HepG2 (cell line): ENCODE data around the gene SPACA4. TPM values are rescaled to one million over a fixed set of nuclear protein-coding genes. Genes with fewer than 3 reads are reported as not detected.

Experiments
- AGO2 ChIP-seq: fragments of 200-400 bp; formaldehyde crosslinking; optimal IDR thresholded peaks from 2 replicates; pipeline ENCODE3; 2017; ENCODE audit warnings: mild to moderate bottlenecking, low read depth, low read length, moderate library complexity
- CHD2 ChIP-seq: IDR thresholded peaks from 2 replicates; pipeline ENCODE4 v1.6.1; 2011; ENCODE audit warnings: low read depth, low read length, improper control_type of control experiment
- DNMT1 ChIP-seq: sonication (generic); formaldehyde crosslinking; IDR thresholded peaks from 2 replicates; pipeline ENCODE4 v1.5.1; 2020; ENCODE audit warnings: mild to moderate bottlenecking, missing genetic modification reagents
- ELF3 ChIP-seq: IDR thresholded peaks from 2 replicates; pipeline ENCODE4 v1.6.1; 2016; ENCODE audit warnings: missing genetic modification reagents, missing compliant biosample characterization
- RBFOX2 ChIP-seq: fragments of 200-400 bp; formaldehyde crosslinking; IDR thresholded peaks from 2 replicates; pipeline ENCODE4 v1.6.1; 2017; ENCODE audit warnings: low read depth, mild to moderate bottlenecking, low read length
- ZNF800 ChIP-seq: sonication (generic); formaldehyde crosslinking; IDR thresholded peaks from 2 replicates; pipeline ENCODE4 v1.4.0; 2020; ENCODE audit warnings: missing genetic modification reagents
- polyA plus RNA-seq, 8 experiments: library from polyadenylated mRNA; depleted of rRNA in 3 of 8; stranded (reverse) in 7 of 8; unstranded in 1 of 8; fragments of >200 nt; fragmentation: Illumina TruSeq in 4 of 8; extraction: Trizol in 4 of 8; gene quantifications; 2 replicates each; pipeline versions ENCODE4 v1.2.1 to v1.2.3, GENCODE V29; 2011 to 2016; ENCODE audit warnings: low read depth in 4 of 8, missing spikeins in 1 of 8, mixed read lengths in 1 of 8; ENCODE audit not compliant: insufficient read depth in 1 of 8
- total RNA-seq, 5 experiments: library from RNA; depleted of rRNA; stranded (reverse); fragments of >200 nt; fragmentation: Illumina TruSeq; extraction: Trizol; gene quantifications; 2 replicates each; pipeline ENCODE4 v1.2.3, GENCODE V29; 2016; ENCODE audit warnings: low read depth in 1 of 5
- TF ChIP-seq, protein P1 (sequence below): IDR thresholded peaks from 2 replicates; pipeline ENCODE4 v1.6.1; 2016; ENCODE audit warnings: missing biosample characterization, missing genetic modification reagents, low read depth
- TF ChIP-seq, protein P2 (sequence below): sonication (generic); formaldehyde crosslinking; IDR thresholded peaks from one replicate; pipeline ENCODE4 v1.5.1; 2020; ENCODE audit warnings: mild to moderate bottlenecking, missing genetic modification reagents; ENCODE audit errors: not compliant biosample characterization

SPACA4 gene
- total and polyA plus RNA-seq, 2 of the 13 experiments (the other 11 are each of a cell fraction or from before 2014, with no cell fraction given) = not detected

DNA sequence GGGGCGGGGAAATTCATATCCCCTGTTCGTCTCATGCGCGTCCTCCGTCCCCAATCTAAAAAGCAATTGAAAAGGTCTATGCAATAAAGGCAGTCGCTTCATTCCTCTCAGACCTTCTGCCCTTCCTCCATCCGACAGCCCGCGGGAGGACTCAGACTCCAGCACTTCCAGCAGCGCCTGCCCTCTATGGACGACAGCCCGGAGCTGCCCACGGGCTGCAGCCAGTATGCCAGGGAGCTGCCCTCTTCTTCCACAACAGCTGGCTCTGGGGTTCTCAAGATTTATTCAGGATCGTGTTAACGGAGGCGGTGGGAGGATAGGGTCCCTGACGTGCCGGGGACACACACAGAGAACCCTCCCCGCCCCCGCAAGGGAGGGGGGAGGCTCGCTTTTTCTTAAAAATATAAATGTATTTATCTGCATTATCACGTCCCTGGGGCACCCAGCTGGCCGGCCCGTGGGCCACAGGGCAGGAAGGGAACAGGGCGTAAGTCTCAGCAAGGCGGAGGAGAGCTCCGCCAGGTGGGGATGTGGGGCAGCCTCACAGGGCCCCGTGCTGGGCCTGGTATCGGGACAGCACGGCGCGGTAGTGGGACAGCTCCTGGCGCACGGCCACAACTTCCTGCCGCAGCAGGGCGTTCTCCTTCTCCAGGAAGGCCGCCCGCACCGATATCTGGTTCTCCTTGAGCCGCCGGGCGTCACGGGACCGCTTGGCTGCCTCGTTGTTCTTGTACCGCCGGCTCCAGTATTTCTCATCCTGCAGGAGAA, 23.9 kb downstream of the SPACA4 start (continued):
- TF ChIP-seq ZNF800 (CRISPR knock-in tag) (no peak), ELF3 (CRISPR knock-in tag) (no peak), RBFOX2 (peak; percentile 44; the same call in 1 of the 2 replicates), AGO2 (peak; percentile 62), DNMT1 (no peak), CHD2 (no peak)
- TF ChIP-seq, protein P1, sequence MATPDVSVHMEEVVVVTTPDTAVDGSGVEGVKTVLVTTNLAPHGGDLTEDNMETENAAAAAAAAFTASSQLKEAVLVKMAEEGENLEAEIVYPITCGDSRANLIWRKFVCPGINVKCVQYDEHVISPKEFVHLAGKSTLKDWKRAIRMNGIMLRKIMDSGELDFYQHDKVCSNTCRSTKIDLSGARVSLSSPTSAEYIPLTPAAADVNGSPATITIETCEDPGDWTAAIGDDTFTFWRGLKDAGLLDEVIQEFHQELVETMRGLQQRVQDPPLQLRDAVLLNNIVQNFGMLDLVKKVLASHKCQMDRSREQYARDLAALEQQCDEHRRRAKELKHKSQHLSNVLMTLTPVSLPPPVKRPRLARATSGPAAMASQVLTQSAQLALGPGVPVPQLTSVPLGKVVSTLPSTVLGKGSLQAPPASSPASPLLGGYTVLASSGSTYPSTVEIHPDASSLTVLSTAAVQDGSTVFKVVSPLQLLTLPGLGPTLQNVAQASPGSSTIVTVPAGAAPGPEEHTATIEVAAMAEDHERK = no peak
- TF ChIP-seq, protein P2, sequence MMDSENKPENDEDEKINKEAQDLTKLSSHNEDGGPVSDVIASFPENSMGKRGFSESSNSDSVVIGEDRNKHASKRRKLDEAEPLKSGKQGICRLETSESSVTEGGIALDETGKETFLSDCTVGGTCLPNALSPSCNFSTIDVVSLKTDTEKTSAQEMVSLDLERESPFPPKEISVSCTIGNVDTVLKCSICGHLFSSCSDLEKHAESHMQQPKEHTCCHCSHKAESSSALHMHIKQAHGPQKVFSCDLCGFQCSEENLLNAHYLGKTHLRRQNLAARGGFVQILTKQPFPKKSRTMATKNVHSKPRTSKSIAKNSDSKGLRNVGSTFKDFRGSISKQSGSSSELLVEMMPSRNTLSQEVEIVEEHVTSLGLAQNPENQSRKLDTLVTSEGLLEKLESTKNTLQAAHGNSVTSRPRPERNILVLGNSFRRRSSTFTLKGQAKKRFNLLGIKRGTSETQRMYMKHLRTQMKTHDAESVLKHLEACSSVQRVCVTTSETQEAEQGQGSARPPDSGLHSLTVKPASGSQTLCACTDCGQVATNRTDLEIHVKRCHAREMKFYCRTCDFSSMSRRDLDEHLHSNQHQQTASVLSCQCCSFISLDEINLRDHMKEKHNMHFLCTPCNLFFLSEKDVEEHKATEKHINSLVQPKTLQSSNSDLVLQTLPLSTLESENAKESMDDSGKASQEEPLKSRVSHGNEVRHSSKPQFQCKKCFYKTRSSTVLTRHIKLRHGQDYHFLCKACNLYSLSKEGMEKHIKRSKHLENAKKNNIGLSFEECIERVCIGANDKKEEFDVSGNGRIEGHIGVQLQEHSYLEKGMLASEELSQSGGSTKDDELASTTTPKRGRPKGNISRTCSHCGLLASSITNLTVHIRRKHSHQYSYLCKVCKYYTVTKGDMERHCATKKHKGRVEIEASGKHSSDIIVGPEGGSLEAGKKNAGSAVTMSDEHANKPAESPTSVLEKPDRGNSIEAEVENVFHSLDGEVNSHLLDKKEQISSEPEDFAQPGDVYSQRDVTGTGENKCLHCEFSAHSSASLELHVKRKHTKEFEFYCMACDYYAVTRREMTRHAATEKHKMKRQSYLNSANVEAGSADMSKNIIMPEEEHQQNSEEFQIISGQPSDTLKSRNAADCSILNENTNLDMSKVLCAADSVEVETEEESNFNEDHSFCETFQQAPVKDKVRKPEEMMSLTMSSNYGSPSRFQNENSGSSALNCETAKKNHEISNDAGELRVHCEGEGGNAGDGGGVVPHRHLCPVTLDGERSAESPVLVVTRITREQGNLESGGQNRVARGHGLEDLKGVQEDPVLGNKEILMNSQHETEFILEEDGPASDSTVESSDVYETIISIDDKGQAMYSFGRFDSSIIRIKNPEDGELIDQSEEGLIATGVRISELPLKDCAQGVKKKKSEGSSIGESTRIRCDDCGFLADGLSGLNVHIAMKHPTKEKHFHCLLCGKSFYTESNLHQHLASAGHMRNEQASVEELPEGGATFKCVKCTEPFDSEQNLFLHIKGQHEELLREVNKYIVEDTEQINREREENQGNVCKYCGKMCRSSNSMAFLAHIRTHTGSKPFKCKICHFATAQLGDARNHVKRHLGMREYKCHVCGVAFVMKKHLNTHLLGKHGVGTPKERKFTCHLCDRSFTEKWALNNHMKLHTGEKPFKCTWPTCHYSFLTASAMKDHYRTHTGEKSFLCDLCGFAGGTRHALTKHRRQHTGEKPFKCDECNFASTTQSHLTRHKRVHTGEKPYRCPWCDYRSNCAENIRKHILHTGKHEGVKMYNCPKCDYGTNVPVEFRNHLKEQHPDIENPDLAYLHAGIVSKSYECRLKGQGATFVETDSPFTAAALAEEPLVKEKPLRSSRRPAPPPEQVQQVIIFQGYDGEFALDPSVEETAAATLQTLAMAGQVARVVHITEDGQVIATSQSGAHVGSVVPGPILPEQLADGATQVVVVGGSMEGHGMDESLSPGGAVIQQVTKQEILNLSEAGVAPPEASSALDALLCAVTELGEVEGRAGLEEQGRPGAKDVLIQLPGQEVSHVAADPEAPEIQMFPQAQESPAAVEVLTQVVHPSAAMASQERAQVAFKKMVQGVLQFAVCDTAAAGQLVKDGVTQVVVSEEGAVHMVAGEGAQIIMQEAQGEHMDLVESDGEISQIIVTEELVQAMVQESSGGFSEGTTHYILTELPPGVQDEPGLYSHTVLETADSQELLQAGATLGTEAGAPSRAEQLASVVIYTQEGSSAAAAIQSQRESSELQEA (CRISPR knock-in tag) = no peak
